Heart right ventricle (tissue), 16 donors: Measurements from ENCODE around the gene C6orf47. TPM values are rescaled to one million over a fixed set of nuclear protein-coding genes. Genes with fewer than 3 reads are reported as not detected.

Experiments
- ATAC-seq, 8 donors: fragments of 200-7000 bp; cut with Tn5 transposase; one replicate each; pipeline ENCODE4 v1.9.1; 2020; ENCODE audit warnings: mild to moderate bottlenecking in 8 of 8, moderate library complexity in 8 of 8, moderate number of reproducible peaks in 1 of 8
- DNase-seq, 2 donors: peaks; one replicate each; pipeline ENCODE4 v3.0.0-alpha.2; 2020
- H3K27ac ChIP-seq, 10 donors: fragments of 200-600 bp; sonication (generic) in 2 of 10; one replicate each; pipeline versions ENCODE4 v1.5.0 to v1.8.0; 2020 to 2022; ENCODE audit warnings: mild to moderate bottlenecking in 3 of 10
- H3K27me3 ChIP-seq, 7 donors: fragments of 200-600 bp; one replicate each; pipeline ENCODE4 v1.8.0; 2021 to 2022; ENCODE audit warnings: mild to moderate bottlenecking in 2 of 7
- H3K36me3 ChIP-seq, 9 donors: fragments of 200-600 bp; sonication (generic) in 1 of 9; one replicate each; pipeline versions ENCODE4 v1.5.0 to v1.8.0; 2020 to 2022; ENCODE audit warnings: mild to moderate bottlenecking in 2 of 9
- H3K4me1 ChIP-seq, 9 donors: fragments of 200-600 bp; sonication (generic) in 1 of 9; one replicate each; pipeline versions ENCODE4 v1.5.0 to v1.8.0; 2020 to 2022; ENCODE audit warnings: mild to moderate bottlenecking in 4 of 9
- H3K4me3 ChIP-seq, 10 donors: fragments of 200-600 bp; sonication (generic) in 2 of 10; one replicate each; pipeline versions ENCODE4 v1.5.0 to v1.8.0; 2020 to 2022; ENCODE audit warnings: mild to moderate bottlenecking in 7 of 10, moderate library complexity in 2 of 10
- H3K9me3 ChIP-seq, 11 donors: fragments of 200-600 bp in 10 of 11; sonication (generic) in 2 of 11; one replicate each; pipeline versions ENCODE4 v1.5.0 to v1.8.0; 2013 to 2022; ENCODE audit warnings: mild to moderate bottlenecking in 2 of 11, control low read depth in 1 of 11, moderate library complexity in 1 of 11
- WGBS, 2 donors: extraction: QIAGEN DNeasy Blood & Tissue Kit; methylation state at CpG; one replicate each; pipeline ENCODE4 v1.1.7; 2013; ENCODE audit warnings: inconsistent platforms in 1 of 2; 5-methylcytosine and 5-hydroxymethylcytosine counted together
- intact Hi-C, 10 donors: fragments of 100-400 bp; cut with DNase I; formaldehyde crosslinking; loops; one replicate each; pipeline versions ENCODE4 v1.11.1 to v1.14.2; 2022
- polyA plus RNA-seq, 2 donors: library from polyadenylated mRNA; stranded (reverse); fragments of 200-250 nt; gene quantifications; one replicate each; pipeline ENCODE4 v1.2.3, GENCODE V29; 2013
- total RNA-seq, 10 donors: library from RNA; stranded (reverse); fragmentation: NEBNext Ultra II Directional in 3 of 10; extraction: Animal tissue kit (Norgen Biotek cat#: 25700) in 3 of 10; gene quantifications; one replicate each; pipeline versions ENCODE4 v1.2.1 to v1.2.4, GENCODE V29; 2021 to 2023
- TF ChIP-seq, protein P1 (sequence below), 9 donors: fragments of 200-600 bp; sonication (generic) in 2 of 9; IDR thresholded peaks; one replicate each; pipeline versions ENCODE4 v1.5.0 to v1.8.0; 2021 to 2022; ENCODE audit warnings: antibody characterized with exemption in 9 of 9, mild to moderate bottlenecking in 5 of 9, moderate library complexity in 1 of 9
- donor health status: Arrhythmogenic right ventricular cardiomyopathy.
- donor health status: ischemic (EF 13 %, LVEDD 7.1; RV severe dilation, severe dysfunction).
- donor health status: healthy with polysubstance abuse.
- donor health status: DM: no; HTN: yes; CAD: no.
- donor health status: DM: no; HTN: no; CAD: no.
- donor health status: ischemic (EF 25% LVEDD 6.9; RV normal size, moderate dysfunction).
- donor health status: ischemic (EF 25% LVEDD 5.7; RV mildly dilated, moderate dysfunction).
- donor health status: healthy.
- donor health status: DM: yes; HTN: yes; CAD: no.
- donor health status: Ischemic cardiomyopathy.
- donor health status: ischemic (EF 35%, LVEDD 5.7; RV mildly dilated, moderate dysfunction).
- donor health status: nonischemic (EF 11% LVEDD 7.7; RV severe dilation, severe dysfunction).
- donor health status: DM: yes; HTN: yes; CAD: no.
- donor health status: PGD.
- donor health status: ischemic (EF 29% LVEDD 5.4; RV normal size, mild dysfunction).
- donor health status: nonischemic (EF 23%, LVEDD 6.1; RV moderate dilation, normal function).

The C6orf47 gene
- total and polyA plus RNA-seq, 12 donors: 15.9 to 23.3 (median 18.1) TPM

DNA sequence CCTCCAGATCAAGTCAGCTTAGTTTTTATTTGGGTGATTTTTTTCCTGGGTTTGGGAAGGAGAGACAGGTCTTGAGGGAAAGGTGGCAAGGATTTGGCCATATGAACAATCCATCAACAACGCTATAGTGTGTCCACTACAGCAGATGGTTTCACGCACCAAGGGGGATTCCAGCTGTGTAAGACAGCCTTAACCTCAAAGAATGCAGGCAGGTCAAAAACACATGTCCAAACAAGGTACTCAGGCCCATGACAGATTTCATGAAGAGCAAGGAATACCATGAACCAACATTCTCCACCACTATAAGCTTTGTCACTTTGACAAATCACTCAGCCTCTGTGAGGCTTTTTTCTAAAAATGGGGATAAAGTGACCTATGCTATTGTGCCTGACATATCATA lies 43.6 kb downstream of the C6orf47 start:
- no peak overlapping the region for H3K4me3 ChIP-seq
- intact Hi-C loops: loop anchor here in 2 of 10 donors (5.0 kb wide), 1 partner anchor 70 kb away; the partner anchor contains the start of genes ATP6V1G2 (in 2 of the 2) and NFKBIL1 (in 2 of the 2)
- H3K36me3 ChIP-seq: no peaks in the 10 kb centered on the region
- no peaks in the 10 kb centered on the region for H3K9me3 ChIP-seq
- peaks cover 0 to 21% (median 13%) of the 10 kb centered on the region in 9 donors for H3K4me1 ChIP-seq
- TF ChIP-seq, protein P1, sequence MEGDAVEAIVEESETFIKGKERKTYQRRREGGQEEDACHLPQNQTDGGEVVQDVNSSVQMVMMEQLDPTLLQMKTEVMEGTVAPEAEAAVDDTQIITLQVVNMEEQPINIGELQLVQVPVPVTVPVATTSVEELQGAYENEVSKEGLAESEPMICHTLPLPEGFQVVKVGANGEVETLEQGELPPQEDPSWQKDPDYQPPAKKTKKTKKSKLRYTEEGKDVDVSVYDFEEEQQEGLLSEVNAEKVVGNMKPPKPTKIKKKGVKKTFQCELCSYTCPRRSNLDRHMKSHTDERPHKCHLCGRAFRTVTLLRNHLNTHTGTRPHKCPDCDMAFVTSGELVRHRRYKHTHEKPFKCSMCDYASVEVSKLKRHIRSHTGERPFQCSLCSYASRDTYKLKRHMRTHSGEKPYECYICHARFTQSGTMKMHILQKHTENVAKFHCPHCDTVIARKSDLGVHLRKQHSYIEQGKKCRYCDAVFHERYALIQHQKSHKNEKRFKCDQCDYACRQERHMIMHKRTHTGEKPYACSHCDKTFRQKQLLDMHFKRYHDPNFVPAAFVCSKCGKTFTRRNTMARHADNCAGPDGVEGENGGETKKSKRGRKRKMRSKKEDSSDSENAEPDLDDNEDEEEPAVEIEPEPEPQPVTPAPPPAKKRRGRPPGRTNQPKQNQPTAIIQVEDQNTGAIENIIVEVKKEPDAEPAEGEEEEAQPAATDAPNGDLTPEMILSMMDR (IDR thresholded peaks at IDR 0.05): no peak
- WGBS, 2 donors: 93% methylated on average over 2 of the region's 2 CpGs
- ATAC-seq (no peak), DNase-seq (no peak)
- no peaks in the 10 kb centered on the region for H3K27me3 ChIP-seq
- H3K27ac ChIP-seq: no peak overlapping the region

DNA sequence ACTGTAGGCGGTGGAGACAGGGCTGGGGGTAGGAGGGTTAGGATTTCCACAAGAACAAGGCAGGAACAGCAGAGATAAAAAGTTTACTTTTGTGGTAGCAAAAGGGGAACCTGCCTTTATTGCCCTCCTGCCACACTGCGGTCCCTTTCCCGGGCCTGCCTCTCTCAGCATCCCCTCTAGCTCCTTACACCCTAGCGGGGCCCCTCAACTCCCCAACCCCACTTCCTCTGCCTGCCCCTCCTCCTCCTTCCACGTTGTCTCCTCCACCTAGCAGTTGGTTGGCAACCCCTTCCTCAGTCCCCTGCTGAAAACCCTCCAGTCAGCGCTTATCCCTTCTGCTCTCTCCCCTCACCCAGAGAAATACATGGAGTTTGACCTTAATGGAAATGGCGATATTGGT lies 44.8 kb downstream of the C6orf47 start:
- no peak for DNase-seq
- Histone ChIP-seq H3K27me3 (no peaks in the 10 kb centered on the region), H3K27ac (peak overlapping the region in 5 of 10 donors; percentile 26 to 86 (median 37)), H3K4me1 (peaks cover 0 to 13% (median 5%) of the 10 kb centered on the region in 9 donors), H3K36me3 (no peaks in the 10 kb centered on the region), H3K9me3 (no peaks in the 10 kb centered on the region), H3K4me3 (peak overlapping the region in 6 of 10 donors; percentile 19 to 49 (median 28))
- intact Hi-C loops: loop anchor here in 2 of 10 donors (5.0 kb wide), 1 partner anchor 68 kb away; the partner anchor contains the start of genes ATP6V1G2 (in 2 of the 2) and NFKBIL1 (in 2 of the 2)
- ATAC-seq: no peak
- 64 to 72% methylated on average over 7 of the region's 7 CpGs for WGBS, 2 donors
- TF ChIP-seq, protein P1 (IDR thresholded peaks at IDR 0.05): no peak

DNA sequence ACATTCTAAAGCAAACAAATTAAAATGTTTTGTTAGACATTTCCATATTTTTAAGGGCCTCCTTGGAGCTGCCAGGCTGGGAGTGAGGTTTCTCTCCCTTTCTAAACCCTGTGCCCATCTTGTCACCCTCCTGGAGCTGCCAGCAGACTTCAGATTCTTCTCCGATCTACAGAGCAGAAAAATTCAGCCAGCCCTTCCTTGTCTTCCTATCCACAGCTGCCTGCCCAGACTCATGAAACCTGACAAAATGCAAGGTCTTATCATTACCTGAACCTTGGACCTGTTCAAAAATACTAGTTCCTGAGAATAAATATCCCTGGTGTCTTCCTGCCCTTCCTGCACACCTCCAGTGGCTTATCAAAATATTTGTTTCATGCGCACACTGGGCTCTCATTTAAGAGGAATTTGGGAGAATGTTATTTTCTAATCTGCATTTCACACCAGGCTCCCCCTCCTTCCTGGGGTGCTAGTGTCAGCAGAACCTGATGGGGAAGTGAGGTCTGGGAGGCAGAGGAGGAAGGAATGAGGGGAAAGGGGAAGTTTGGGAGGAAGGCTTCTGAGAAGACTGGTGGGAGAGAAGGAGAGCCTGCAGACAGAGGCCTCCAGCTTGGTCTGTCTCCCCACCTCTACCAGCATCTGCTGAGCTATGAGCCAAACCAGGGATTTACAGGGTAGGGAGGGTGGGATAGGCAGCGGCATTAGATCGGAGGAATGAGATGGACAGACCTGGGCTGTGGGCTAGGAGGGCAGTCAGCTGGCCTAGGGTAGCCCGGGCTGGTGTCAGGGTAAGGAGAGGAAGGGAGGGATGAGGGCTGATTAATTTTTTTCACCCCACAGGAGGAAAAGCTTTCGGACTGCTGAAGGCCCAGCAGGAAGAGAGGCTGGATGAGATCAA lies 45.6 kb downstream of the C6orf47 start, which contains the start of gene AIF1:
Gene AIF1 (plus strand): TSS at position 551 of the 895 bp plus-strand sequence. CDS start 96 bp downstream, at position 647.
- Histone ChIP-seq H3K9me3 (no peaks in the 10 kb centered on the region), H3K4me3 (peak within 1 kb of the TSS in 6 of 10 donors; percentile 19 to 49 (median 28)), H3K27ac (peak within 1 kb of the TSS in 5 of 10 donors; percentile 26 to 86 (median 37)), H3K36me3 (no peaks in the 10 kb centered on the region), H3K27me3 (no peaks in the 10 kb centered on the region), H3K4me1 (peaks cover 0 to 13% (median 5%) of the 10 kb centered on the region in 9 donors)
- peak in 2 of 8 donors; percentile 26 to 31 for ATAC-seq
- TF ChIP-seq, protein P1 (IDR thresholded peaks at IDR 0.05): no peak
- intact Hi-C loops: loop anchor here in 2 of 10 donors (5.0 kb wide), 1 partner anchor 68 kb away; the partner anchor contains the start of genes ATP6V1G2 (in 2 of the 2) and NFKBIL1 (in 2 of the 2)
- no peak for DNase-seq
- 62 to 74% methylated on average over 6 of the region's 6 CpGs for WGBS, 2 donors

DNA sequence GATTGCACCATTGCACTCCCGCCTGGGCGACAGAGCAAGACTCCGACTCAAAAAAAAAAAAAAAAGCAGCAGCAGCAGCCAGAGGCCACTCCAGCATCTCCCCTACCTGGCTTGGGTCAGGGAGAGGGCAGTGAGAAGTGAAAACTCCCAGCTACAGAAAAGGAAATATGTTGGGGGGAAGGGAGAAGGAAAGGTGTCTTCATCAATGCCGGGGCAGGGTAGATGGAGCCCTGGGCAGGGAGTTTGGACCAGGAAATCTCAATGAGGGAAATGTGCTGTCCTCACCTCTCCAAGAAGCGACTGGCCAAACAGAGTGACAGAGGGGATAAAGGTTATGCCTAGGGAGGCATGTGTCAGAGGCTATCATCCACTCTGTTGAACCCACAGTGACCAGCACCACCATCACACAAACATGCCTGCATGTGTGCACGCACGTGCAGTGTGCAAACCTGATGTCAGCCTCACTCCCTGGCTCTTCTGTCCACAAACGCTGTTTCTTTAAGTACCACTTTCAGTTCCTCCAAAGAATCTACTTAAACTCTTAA lies 46.4 kb downstream of the C6orf47 start:
- DNase-seq (no peak), ATAC-seq (peak in 2 of 8 donors; percentile 42 to 52)
- intact Hi-C loops: no loop called here
- Histone ChIP-seq H3K27me3 (no peaks in the 10 kb centered on the region), H3K4me3 (peak overlapping the region in 1 of 10 donors; percentile 49), H3K27ac (peak overlapping the region in 1 of 10 donors; percentile 86), H3K4me1 (peaks cover 0 to 7% (median under 1%) of the 10 kb centered on the region in 9 donors), H3K36me3 (no peaks in the 10 kb centered on the region), H3K9me3 (no peaks in the 10 kb centered on the region)
- 78 to 81% methylated on average over 8 of the region's 8 CpGs for WGBS, 2 donors
- TF ChIP-seq, protein P1 (IDR thresholded peaks at IDR 0.05): no peak
